ENCODE data around the gene GABRR3.

The GABRR3 gene

DNA sequence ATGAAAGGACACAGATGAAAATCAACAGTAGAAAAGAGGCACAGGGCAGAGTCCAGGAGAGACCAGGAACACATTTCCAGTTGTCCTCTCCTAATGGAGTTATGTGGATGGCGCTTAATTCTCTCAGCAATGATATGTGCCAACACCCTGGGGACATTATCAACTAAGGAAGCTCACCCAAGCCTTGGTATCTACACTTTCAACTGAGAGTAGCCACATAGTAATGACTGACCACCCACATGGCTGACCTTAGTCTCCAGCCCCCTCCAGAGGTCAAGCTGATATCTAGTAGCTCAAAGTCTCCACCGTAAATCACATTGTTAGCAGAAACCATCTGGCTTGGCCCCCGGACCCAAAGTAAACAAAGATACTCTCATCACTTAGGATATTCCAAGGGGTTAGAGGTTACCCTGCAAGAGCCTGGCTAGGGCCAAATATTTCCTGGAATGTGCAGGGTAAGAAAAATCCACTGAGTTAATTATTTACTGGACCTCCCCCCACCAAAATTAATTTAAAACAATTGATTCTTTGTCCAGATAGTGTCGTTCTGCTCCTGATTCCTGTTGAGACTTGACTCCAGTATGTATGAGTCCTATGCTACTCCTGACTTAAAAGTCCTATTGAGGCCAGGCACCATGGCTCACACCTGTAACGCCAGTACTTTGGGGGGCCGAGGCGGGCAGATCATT, 24.8 kb downstream of the GABRR3 start:
- H3K27ac ChIP-seq (ENCODE audit: low read depth, low read length), result no peak overlapping the region
- peaks cover 16% of the 10 kb centered on the region for H3K4me1 ChIP-seq (ENCODE audit: control insufficient read depth, low read length)
- no peaks in the 10 kb centered on the region for H3K9me3 ChIP-seq (ENCODE audit: control insufficient read depth, insufficient read depth, low read length)
- H3K27me3 ChIP-seq (ENCODE audit: control insufficient read depth, low read length), result no peaks in the 10 kb centered on the region
- H3K79me2 ChIP-seq (ENCODE audit: control insufficient read depth, low read length), result no peaks in the 10 kb centered on the region
- H3K4me2 ChIP-seq (ENCODE audit: low read length), result no peak overlapping the region
- no peak for TF ChIP-seq CTCF (IDR thresholded peaks at IDR 0.05; ENCODE audit: low read depth, low read length, poor library complexity, severe bottlenecking)
- TF ChIP-seq EZH2phosphoT487 (IDR thresholded peaks at IDR 0.05; ENCODE audit: borderline replicate concordance, low read length), result no peak
- no peaks in the 10 kb centered on the region for H3K9me2 ChIP-seq (replicated peaks; ENCODE audit: control insufficient read depth, low read length)
- H4K20me1 ChIP-seq (ENCODE audit: control insufficient read depth, insufficient read depth, low read depth, low read length), result no peaks in the 10 kb centered on the region
- no peaks in the 10 kb centered on the region for H3K36me3 ChIP-seq (ENCODE audit: control insufficient read depth, low read length)
- H3K4me3 ChIP-seq (ENCODE audit: low read length), result no peak overlapping the region
- no peaks in the 10 kb centered on the region for H3F3A ChIP-seq (ENCODE audit: control insufficient read depth, insufficient read depth)

DNA sequence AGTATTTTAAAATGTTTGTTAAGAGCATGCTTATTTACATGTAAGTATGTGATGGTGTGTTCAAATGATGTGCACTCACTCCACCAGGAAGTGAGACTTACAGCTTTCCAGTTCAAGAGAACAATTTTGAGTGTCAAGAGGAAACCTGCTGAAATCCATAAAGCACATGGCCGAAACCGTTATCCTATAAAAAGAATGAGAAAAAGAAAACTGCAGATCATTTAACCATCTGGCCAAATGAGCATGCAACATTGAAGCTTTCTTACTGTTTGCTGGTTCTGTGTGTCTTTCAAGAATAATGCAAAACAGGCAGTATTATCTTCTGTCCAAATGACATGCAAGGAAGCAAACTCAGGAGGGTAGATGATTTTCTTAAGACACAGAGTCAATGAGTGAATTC, 26.3 kb downstream of the GABRR3 start:
- Histone ChIP-seq H3K27ac (ENCODE audit: low read depth, low read length) (no peak overlapping the region), H3K27me3 (ENCODE audit: control insufficient read depth, low read length) (no peaks in the 10 kb centered on the region), H3K4me2 (ENCODE audit: low read length) (peak overlapping the region; percentile 32), H3F3A (ENCODE audit: control insufficient read depth, insufficient read depth) (no peaks in the 10 kb centered on the region), H3K36me3 (ENCODE audit: control insufficient read depth, low read length) (no peaks in the 10 kb centered on the region), H3K4me3 (ENCODE audit: low read length) (0 out of 2 replicates have a peak overlapping the region, but pooled peaks have one; percentile 22), H3K9me3 (ENCODE audit: control insufficient read depth, insufficient read depth, low read length) (no peaks in the 10 kb centered on the region), H4K20me1 (ENCODE audit: control insufficient read depth, insufficient read depth, low read depth, low read length) (no peaks in the 10 kb centered on the region), H3K79me2 (ENCODE audit: control insufficient read depth, low read length) (no peaks in the 10 kb centered on the region), H3K9me2 (replicated peaks; ENCODE audit: control insufficient read depth, low read length) (no peaks in the 10 kb centered on the region), H3K4me1 (ENCODE audit: control insufficient read depth, low read length) (peaks cover 27% of the 10 kb centered on the region)
- TF ChIP-seq CTCF (IDR thresholded peaks at IDR 0.05; ENCODE audit: low read depth, low read length, poor library complexity, severe bottlenecking) (no peak), EZH2phosphoT487 (IDR thresholded peaks at IDR 0.05; ENCODE audit: borderline replicate concordance, low read length) (no peak)

DNA sequence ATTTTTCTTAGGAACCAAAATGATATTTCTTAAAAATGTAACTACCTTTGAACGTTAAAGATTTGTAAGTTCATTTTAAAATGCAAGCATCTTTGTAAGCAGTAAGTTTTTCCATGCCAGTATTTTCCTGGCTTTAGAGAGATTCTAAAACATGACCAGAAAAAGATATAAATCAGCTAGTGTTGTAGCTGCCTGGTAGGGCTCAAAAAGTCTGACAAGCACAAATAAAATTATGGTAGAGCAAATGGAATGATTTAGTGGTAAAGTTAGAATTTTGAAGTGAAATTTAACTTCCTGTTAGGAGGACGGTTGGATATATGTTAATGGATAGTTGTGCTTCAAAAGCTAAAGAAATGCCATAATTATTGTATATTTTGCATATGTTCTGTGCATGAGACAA, 29.7 kb downstream of the GABRR3 start:
- no peaks in the 10 kb centered on the region for H3K36me3 ChIP-seq (ENCODE audit: control insufficient read depth, low read length)
- H4K20me1 ChIP-seq (ENCODE audit: control insufficient read depth, insufficient read depth, low read depth, low read length), result no peaks in the 10 kb centered on the region
- no peaks in the 10 kb centered on the region for H3K9me3 ChIP-seq (ENCODE audit: control insufficient read depth, insufficient read depth, low read length)
- no peaks in the 10 kb centered on the region for H3K9me2 ChIP-seq (replicated peaks; ENCODE audit: control insufficient read depth, low read length)
- TF ChIP-seq CTCF (IDR thresholded peaks at IDR 0.05; ENCODE audit: low read depth, low read length, poor library complexity, severe bottlenecking) (no peak), EZH2phosphoT487 (IDR thresholded peaks at IDR 0.05; ENCODE audit: borderline replicate concordance, low read length) (no peak)
- H3K4me3 ChIP-seq (ENCODE audit: low read length), result no peak overlapping the region
- no peaks in the 10 kb centered on the region for H3F3A ChIP-seq (ENCODE audit: control insufficient read depth, insufficient read depth)
- peaks cover 36% of the 10 kb centered on the region for H3K4me1 ChIP-seq (ENCODE audit: control insufficient read depth, low read length)
- H3K27me3 ChIP-seq (ENCODE audit: control insufficient read depth, low read length), result no peaks in the 10 kb centered on the region
- H3K79me2 ChIP-seq (ENCODE audit: control insufficient read depth, low read length), result no peaks in the 10 kb centered on the region
- H3K27ac ChIP-seq (ENCODE audit: low read depth, low read length), result no peak overlapping the region
- H3K4me2 ChIP-seq (ENCODE audit: low read length), result no peak overlapping the region
